ENCODE data around the gene ZDHHC21. TPM values are rescaled to one million over a fixed set of nuclear protein-coding genes. Genes with fewer than 3 reads are reported as not detected.

ZDHHC21 gene
- total and polyA plus RNA-seq, 9 of the 15 experiments (the other 6 are each of a cell fraction or from before 2014, with no cell fraction given): 0.10 to 1.9 (median 1.00) TPM

GRCh38 chr9:14674630-14675029, 18.6 kb downstream of the ZDHHC21 start:
- Histone ChIP-seq H3K4me2 (ENCODE audit: insufficient read depth, low read length) (no peak overlapping the region), H3K9me1 (ENCODE audit: control insufficient read depth, insufficient read depth, low read length) (no peaks in the 10 kb centered on the region), H4K20me1 (replicated peaks; ENCODE audit: control insufficient read depth, insufficient read depth, low read length) (no peaks in the 10 kb centered on the region), H3K4me1 (replicated peaks in 1 of 2; ENCODE audit: control insufficient read depth in 2 of 2, insufficient read depth in 2 of 2, low read length in 2 of 2) (no peaks in the 10 kb centered on the region), H3K9ac (ENCODE audit: insufficient read depth in 1 of 2, low read depth in 2 of 2, low read length in 2 of 2) (no peak overlapping the region), H3K9me3 (replicated peaks; ENCODE audit: control insufficient read depth, insufficient read depth, low read depth, low read length) (no peaks in the 10 kb centered on the region), H3K36me3 (ENCODE audit: control insufficient read depth, insufficient read depth, low read length) (no peaks in the 10 kb centered on the region), H2AFZ (ENCODE audit: low read depth, low read length) (no peak overlapping the region), H3K79me2 (ENCODE audit: control insufficient read depth, insufficient read depth, low read length) (no peaks in the 10 kb centered on the region), H3K27ac (ENCODE audit: extremely low read depth, low read depth, low read length) (no peak overlapping the region), H3K27me3 (ENCODE audit: control insufficient read depth in 2 of 2, insufficient read depth in 2 of 2, low read length in 2 of 2) (no peaks in the 10 kb centered on the region), H3K4me3 (no peak overlapping the region)
- FAIRE-seq (no peak), DNase-seq (ENCODE audit: extremely low read depth in 1 of 4, low spot score in 3 of 4) (no peak), ATAC-seq (no peak)
- WGBS (ENCODE audit: insufficient coverage, low coverage, missing lambda C conversion rate): 8% methylated on average over 3 of the region's 3 CpGs
- intact Hi-C loops (cut with micrococcal nuclease) (no loop called here), in situ Hi-C loops (cut with MboI) (loop anchor here (25.0 kb wide), 1 partner anchor 463 kb away; no protein-coding TSS in a partner anchor)
- POLR2A ChIA-PET: no interaction called here
- CTCF ChIA-PET (ENCODE audit: low intra/inter-chr PET ratio): no interaction called here
- no peak for TF ChIP-seq BCOR (IDR thresholded peaks at IDR 0.05)
- no peak for TF ChIP-seq ZNF140 (CRISPR knock-in tag; IDR thresholded peaks at IDR 0.05)
- TF ChIP-seq CHD2 (IDR thresholded peaks at IDR 0.05; ENCODE audit: low read depth, low read length): no peak
- no peak for TF ChIP-seq FIP1L1 (IDR thresholded peaks at IDR 0.05; ENCODE audit: low read depth, low read length, poor library complexity, severe bottlenecking)
- TF ChIP-seq DPF2 (IDR thresholded peaks at IDR 0.05): no peak
- no peak for TF ChIP-seq ZNF280A (IDR thresholded peaks at IDR 0.05; ENCODE audit: low read depth, partially characterized antibody)
- no peak for TF ChIP-seq SIX5 (IDR thresholded peaks at IDR 0.05; ENCODE audit: borderline replicate concordance in 1 of 2, insufficient read depth in 1 of 2, low read depth in 1 of 2, low read length in 2 of 2)
- no peak for TF ChIP-seq FOXK2 (conservative IDR thresholded peaks at IDR 0.05 in 1 of 2, IDR thresholded peaks at IDR 0.05 in 1 of 2; ENCODE audit: low read depth in 2 of 2)
- no TSS peak for BruUV-seq (replicated peaks)

Data from K562 (cell line).